H1 (cell line): ENCODE results near the gene MAGEC3. TPM values are rescaled to one million over a fixed set of nuclear protein-coding genes. Genes with fewer than 3 reads are reported as not detected.

Source experiments
- ATF2 ChIP-seq: IDR thresholded peaks from 2 replicates; pipeline ENCODE4 v1.6.1; 2012; ENCODE audit warnings: low read length, inconsistent platforms
- CHD7 ChIP-seq: fragments of 300-600 bp; sonication (generic); IDR thresholded peaks from 2 replicates; pipeline ENCODE4 v1.7.1; 2012; ENCODE audit warnings: low read length, moderate library complexity, mild to moderate bottlenecking, inconsistent platforms; ENCODE audit not compliant: insufficient replicate concordance
- FOSL1 ChIP-seq: IDR thresholded peaks from 2 replicates; pipeline ENCODE4 v1.6.1; 2011; ENCODE audit warnings: mild to moderate bottlenecking, low read depth, low read length, moderate library complexity; ENCODE audit not compliant: insufficient read depth
- GTF2F1 ChIP-seq: IDR thresholded peaks from 2 replicates; pipeline ENCODE4 v1.6.1; 2012; ENCODE audit warnings: low read depth, low read length, improper control_type of control experiment, borderline replicate concordance
- NRF1 ChIP-seq: IDR thresholded peaks from 2 replicates; pipeline ENCODE4 v1.6.1; 2011; ENCODE audit warnings: mild to moderate bottlenecking, low read depth, low read length, improper control_type of control experiment
- RXRA ChIP-seq: IDR thresholded peaks from 2 replicates; pipeline ENCODE4 v1.6.1; 2011; ENCODE audit warnings: low read depth, mild to moderate bottlenecking, low read length, moderate library complexity; ENCODE audit not compliant: insufficient read depth
- SIRT6 ChIP-seq: IDR thresholded peaks from one replicate; pipeline ENCODE4 v1.7.1; 2012; ENCODE audit warnings: low read length, inconsistent platforms
- SUZ12 ChIP-seq: fragments of 200-600 bp; sonication (generic); IDR thresholded peaks from 2 replicates; pipeline ENCODE4 v1.6.1; 2012; ENCODE audit warnings: mild to moderate bottlenecking, inconsistent platforms, low read length, moderate library complexity, mixed read lengths
- TAF1 ChIP-seq: IDR thresholded peaks from 2 replicates; pipeline ENCODE4 v1.6.1; 2011; ENCODE audit warnings: mild to moderate bottlenecking, low read depth, low read length
- TEAD4 ChIP-seq: IDR thresholded peaks from 2 replicates; pipeline ENCODE4 v1.6.1; 2012; ENCODE audit warnings: low read depth, low read length, inconsistent platforms, mixed read lengths
- polyA plus RNA-seq, 7 experiments: library from polyadenylated mRNA; depleted of rRNA in 3 of 7; stranded (reverse) in 5 of 7; unstranded in 2 of 7; fragments of >200 nt in 5 of 7; fragments of 200-250 nt in 2 of 7; gene quantifications; 1 replicate in 5 of 7; 2 replicates in 1 of 7; 4 replicates in 1 of 7; pipeline versions ENCODE4 v1.2.1 to v1.2.3, GENCODE V29; 2011 to 2013; ENCODE audit warnings: missing spikeins in 2 of 7, mixed read lengths in 2 of 7
- total RNA-seq: library from RNA; stranded (reverse); fragmentation: NEBNext Ultra II Directional; extraction: Animal tissue kit (Norgen Biotek cat#: 25700); gene quantifications from 2 replicates; pipeline ENCODE4 v1.2.1, GENCODE V29; 2021

The MAGEC3 gene
- total and polyA plus RNA-seq, 2 of the 8 experiments (the other 6 are each of a cell fraction or from before 2014, with no cell fraction given) = not detected

GRCh38 chrX:141917801-141918200, 79.7 kb downstream of the MAGEC3 start (continued):
- TF ChIP-seq CHD7 = no peak
- no peak for TF ChIP-seq ATF2
- no peak for TF ChIP-seq RXRA
- no peak for TF ChIP-seq FOSL1
- TF ChIP-seq NRF1 = no peak
- no peak for TF ChIP-seq TAF1
- TF ChIP-seq SIRT6 = no peak
- no peak for TF ChIP-seq TEAD4
- TF ChIP-seq GTF2F1 = no peak
- no peak for TF ChIP-seq SUZ12
